KOPT-K1 (cell line): ENCODE results near the gene USP40.
"Not testable (repeated sequence)": the region's sequence is repeated elsewhere in the genome, so short reads cannot be mapped to it uniquely, and the experiment has no call there.

Experiments used
- H3K27ac ChIP-seq: fragments of 200-600 bp; sonication (generic); 2 replicates; pipeline ENCODE4 v1.5.1; 2016; ENCODE audit warnings: antibody characterized with exemption, mild to moderate bottlenecking, low read depth, low read length; ENCODE audit not compliant: poor library complexity, severe bottlenecking
- H3K36me3 ChIP-seq: fragments of 200-600 bp; sonication (generic); 2 replicates; pipeline ENCODE4 v1.5.1; 2017; ENCODE audit warnings: antibody characterized with exemption, mild to moderate bottlenecking, low read length, moderate library complexity; ENCODE audit not compliant: insufficient read depth
- H3K9me3 ChIP-seq: fragments of 200-600 bp; sonication (generic); 2 replicates; pipeline ENCODE4 v1.5.1; 2017; ENCODE audit warnings: antibody characterized with exemption, low read length, mild to moderate bottlenecking; ENCODE audit not compliant: insufficient read depth, poor library complexity, severe bottlenecking

Gene USP40

GRCh38 chr2:233577341-233577740 is 10.8 kb upstream of the USP40 start:
- not testable (repeated sequence) for H3K36me3 ChIP-seq, H3K27ac ChIP-seq
- peaks cover 11% of the 10 kb centered on the region for H3K9me3 ChIP-seq

DNA sequence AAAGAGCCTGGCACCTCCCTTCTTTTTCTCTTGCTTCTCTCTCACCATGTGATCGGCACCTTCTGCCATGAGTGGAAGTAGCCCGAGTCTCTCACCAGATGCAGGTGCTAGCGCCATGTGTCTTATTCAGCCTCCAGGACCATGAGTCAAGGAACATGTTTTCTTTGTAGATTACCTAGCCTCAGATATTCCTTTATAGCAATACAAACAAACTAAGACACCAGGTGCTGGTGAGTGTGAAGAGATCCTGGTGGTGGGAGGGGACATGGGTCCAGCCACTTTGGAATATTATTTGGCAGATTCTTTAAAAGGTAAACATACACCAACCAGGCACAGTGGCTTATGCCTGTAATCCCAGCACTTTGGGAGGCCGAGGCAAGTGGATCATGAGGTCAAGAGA is 5.9 kb upstream of the USP40 start:
- Histone ChIP-seq H3K27ac (no peak overlapping the region), H3K9me3 (peaks cover 11% of the 10 kb centered on the region), H3K36me3 (no peaks in the 10 kb centered on the region)

- no peak overlapping the region for H3K27ac ChIP-seq
- no peaks in the 10 kb centered on the region for H3K36me3 ChIP-seq
- H3K9me3 ChIP-seq: peaks cover 3% of the 10 kb centered on the region
Measured at GRCh38 chr2:233571462-233571861, 4.9 kb upstream of the USP40 start.

DNA sequence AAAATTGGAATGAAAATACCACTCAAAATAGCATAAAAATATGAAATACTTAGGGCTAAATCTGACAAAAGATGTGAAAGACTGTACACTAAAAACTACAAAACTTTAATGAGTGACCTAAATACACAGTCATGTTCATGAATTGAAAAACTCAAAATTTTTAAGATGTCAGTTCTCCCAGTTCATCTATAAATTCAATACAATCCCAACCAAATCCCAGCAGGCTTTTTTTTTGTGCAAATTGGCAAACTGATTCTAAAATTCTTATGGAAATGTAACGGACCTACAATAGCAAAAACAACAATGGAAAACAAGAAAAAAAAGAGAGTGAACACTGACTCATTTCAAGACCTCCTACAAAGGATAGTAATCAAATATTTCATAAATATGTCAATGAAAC is 4.4 kb upstream of the USP40 start:
- Histone ChIP-seq H3K27ac (no peak overlapping the region), H3K9me3 (no peaks in the 10 kb centered on the region), H3K36me3 (no peaks in the 10 kb centered on the region)

DNA sequence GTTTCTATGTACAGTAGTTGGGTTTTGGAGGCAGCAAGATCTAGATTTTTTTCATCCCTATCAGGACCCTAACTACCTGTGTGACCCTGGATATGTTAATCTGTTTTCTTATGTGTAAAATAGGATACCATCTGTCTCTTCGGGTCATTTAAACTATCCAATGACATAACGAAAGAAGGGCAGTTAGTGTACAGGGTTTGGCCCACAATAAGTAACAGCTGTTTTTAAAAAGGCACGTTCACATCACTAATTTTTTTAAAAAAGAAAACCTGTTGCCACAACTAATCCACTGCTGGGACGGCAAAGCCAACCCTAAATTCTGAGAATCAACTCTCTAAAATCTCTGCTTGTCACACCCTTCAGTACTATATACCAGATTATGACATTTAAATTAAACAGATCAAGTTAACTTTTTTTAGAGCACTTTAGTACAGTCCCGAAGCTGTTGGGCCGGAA is 869 bp downstream of the USP40 start:
- Histone ChIP-seq H3K36me3 (no peaks in the 10 kb centered on the region), H3K9me3 (no peaks in the 10 kb centered on the region), H3K27ac (peak overlapping the region; percentile 95)

GRCh38 chr2:233563663-233564430 is 2.7 kb downstream of the USP40 start:
- Histone ChIP-seq H3K27ac (no peak overlapping the region), H3K36me3 (no peaks in the 10 kb centered on the region), H3K9me3 (no peaks in the 10 kb centered on the region)

- Histone ChIP-seq H3K9me3 (no peaks in the 10 kb centered on the region), H3K36me3 (no peaks in the 10 kb centered on the region), H3K27ac (peak overlapping the region; percentile 58)
Measured at GRCh38 chr2:233556881-233557736, 9.5 kb downstream of the USP40 start.

GRCh38 chr2:233553366-233553765 is 13.2 kb downstream of the USP40 start:
- H3K9me3 ChIP-seq: no peaks in the 10 kb centered on the region
- H3K27ac ChIP-seq: no peak overlapping the region
- no peaks in the 10 kb centered on the region for H3K36me3 ChIP-seq

- H3K36me3 ChIP-seq: no peaks in the 10 kb centered on the region
- no peaks in the 10 kb centered on the region for H3K9me3 ChIP-seq
- H3K27ac ChIP-seq: no peak overlapping the region
Measured at GRCh38 chr2:233551491-233551890, 15.1 kb downstream of the USP40 start.

DNA sequence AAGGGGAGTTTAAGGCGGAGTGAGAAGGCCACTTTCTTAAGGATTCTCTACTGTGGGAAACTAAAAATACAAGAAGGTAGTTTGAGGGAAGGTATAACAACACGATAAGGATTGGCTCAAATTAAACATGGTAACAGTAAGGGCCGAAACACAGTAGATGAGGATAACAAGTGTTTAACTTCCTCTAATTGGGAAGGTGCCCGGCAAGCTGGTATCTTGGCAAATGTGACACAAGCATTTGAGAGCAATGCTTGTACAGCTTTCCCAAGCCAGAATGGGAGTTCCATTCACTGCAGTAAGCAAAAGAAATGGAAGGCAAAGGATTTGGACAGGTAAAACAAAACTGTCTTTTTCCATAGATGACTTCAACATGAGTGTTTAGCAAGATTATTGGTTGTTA is 19.8 kb downstream of the USP40 start:
- H3K27ac ChIP-seq: no peak overlapping the region
- 0 out of 2 replicates have a peak, but pooled peaks cover 6% of the 10 kb centered on the region for H3K36me3 ChIP-seq
- H3K9me3 ChIP-seq: no peaks in the 10 kb centered on the region

- 0 out of 2 replicates have a peak, but pooled peaks cover 6% of the 10 kb centered on the region for H3K36me3 ChIP-seq
- H3K27ac ChIP-seq: no peak overlapping the region
- H3K9me3 ChIP-seq: no peaks in the 10 kb centered on the region
Measured at GRCh38 chr2:233546101-233546500, 20.5 kb downstream of the USP40 start.

DNA sequence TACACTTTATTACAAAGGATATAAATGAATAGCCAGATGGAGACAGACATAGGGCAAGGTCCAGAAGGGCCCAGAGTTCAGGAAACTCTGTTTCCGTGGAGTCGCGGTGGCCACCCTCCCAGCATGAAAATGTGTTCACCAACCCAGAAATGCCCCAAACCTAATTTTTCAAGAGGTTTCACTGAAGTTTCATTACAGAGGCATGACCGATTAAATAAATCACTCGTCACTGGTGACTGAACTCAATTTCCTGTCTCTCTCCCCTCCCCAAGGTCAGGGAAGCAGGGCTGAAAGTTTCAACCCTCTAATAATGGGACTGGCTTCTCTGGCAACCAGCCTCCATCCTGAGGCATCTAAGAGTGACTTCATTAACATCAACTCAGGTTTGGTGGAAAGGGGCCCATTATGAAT is 22.4 kb downstream of the USP40 start:
- no peaks in the 10 kb centered on the region for H3K9me3 ChIP-seq
- 0 out of 2 replicates have a peak, but pooled peaks cover 6% of the 10 kb centered on the region for H3K36me3 ChIP-seq
- H3K27ac ChIP-seq: no peak overlapping the region

DNA sequence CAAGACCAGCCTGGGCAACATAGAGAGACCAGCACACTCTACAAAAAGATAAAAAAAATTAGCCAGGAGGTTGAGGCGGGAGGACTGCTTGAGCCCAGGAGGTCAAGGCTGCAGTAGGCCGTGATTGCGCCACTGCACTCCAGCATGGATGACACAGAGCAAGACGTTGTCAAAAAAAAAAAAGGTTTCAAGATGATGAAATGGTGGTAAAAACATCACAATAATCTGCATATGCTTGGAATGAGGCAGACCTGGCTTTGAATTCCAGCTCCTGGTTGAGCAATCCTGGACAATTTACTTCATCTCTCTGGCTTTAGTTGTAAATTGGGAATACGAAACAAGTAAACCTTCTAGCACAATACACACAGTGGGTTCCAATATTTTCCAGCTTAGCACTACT is 24.1 kb downstream of the USP40 start:
- Histone ChIP-seq H3K36me3 (0 out of 2 replicates have a peak, but pooled peaks cover 6% of the 10 kb centered on the region), H3K27ac (no peak overlapping the region)

DNA sequence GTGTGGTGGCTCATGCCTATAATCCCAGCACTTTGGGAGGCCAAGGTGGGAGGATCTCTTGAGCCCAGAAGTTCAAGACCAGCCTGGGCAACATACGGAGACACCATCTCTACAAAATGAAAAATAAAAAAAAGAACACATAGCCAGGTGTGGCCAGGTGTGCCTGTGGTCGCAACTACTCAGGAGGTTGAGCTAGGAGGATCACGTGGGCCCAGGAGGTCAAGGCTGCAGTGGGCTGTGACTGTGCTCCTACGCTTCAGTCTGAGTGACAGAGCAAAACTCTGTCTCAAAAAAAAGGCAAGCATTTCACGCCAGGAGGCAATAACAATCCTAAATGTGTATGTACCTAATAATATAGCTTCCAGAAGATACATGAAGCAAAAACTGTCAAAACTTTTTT is 27.8 kb downstream of the USP40 start:
- H3K9me3 ChIP-seq: no peaks in the 10 kb centered on the region
- H3K36me3 ChIP-seq: no peaks in the 10 kb centered on the region
- H3K27ac ChIP-seq: no peak overlapping the region

More for the DNA sequence above, 24.1 kb downstream of the USP40 start:
- no peaks in the 10 kb centered on the region for H3K9me3 ChIP-seq

DNA sequence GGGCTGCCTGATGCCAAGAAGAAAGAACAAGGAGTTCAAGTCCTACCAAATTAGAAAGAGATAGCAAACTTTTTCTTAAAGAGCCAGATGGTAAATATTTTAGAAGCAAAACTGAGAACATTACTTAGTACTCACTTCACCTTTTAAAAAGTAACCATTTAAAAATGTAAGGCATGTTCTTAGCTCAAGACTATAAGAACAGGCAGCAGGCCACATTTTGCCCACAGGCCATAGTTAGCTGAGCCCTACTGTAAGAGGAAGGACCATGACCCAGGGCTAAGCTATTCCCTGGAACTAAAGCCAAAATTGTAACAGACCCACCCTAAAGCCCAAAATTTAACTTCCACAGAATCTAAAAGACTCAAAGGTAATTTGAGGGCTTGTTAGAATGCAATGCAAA is 31.3 kb downstream of the USP40 start:
- Histone ChIP-seq H3K27ac (no peak overlapping the region), H3K9me3 (no peaks in the 10 kb centered on the region), H3K36me3 (peaks cover 5% of the 10 kb centered on the region; the same call in 1 of the 2 replicates)
